Muscle of arm (tissue), 12 donors: ENCODE measurements around the gene CDSN. TPM values are rescaled to one million over a fixed set of nuclear protein-coding genes. Genes with fewer than 3 reads are reported as not detected.

Experiments used
- DNase-seq: peaks from one replicate; pipeline ENCODE4 v3.0.0-alpha.2; 2013
- polyA plus RNA-seq, 12 donors: library from polyadenylated mRNA; unstranded; fragments of 120-200 nt; gene quantifications; one replicate each; pipeline ENCODE4 v1.2.1, GENCODE V29; 2013; ENCODE audit not compliant: insufficient read length in 12 of 12

The CDSN gene
- polyA plus RNA-seq, 12 donors: 0.09 to 0.10 TPM; not detected in 10

- no peak for DNase-seq
Measured at GRCh38 chr6:31145386-31145785, 25.1 kb upstream of the CDSN start.

- DNase-seq: no peak
Measured at GRCh38 chr6:31144970-31145340, 24.7 kb upstream of the CDSN start.

- no peak for DNase-seq
Measured at GRCh38 chr6:31144296-31144969, 24.2 kb upstream of the CDSN start.

- DNase-seq: peak; percentile 65
Measured at GRCh38 chr6:31143148-31143547, 22.9 kb upstream of the CDSN start.

GRCh38 chr6:31142361-31142761 is 22.1 kb upstream of the CDSN start:
- peak; percentile 29 for DNase-seq

- DNase-seq: no peak
Measured at GRCh38 chr6:31140643-31141042, 20.4 kb upstream of the CDSN start.

GRCh38 chr6:31139599-31139998 is 19.4 kb upstream of the CDSN start:
- DNase-seq: no peak

- no peak for DNase-seq
Measured at GRCh38 chr6:31138982-31139381, 18.7 kb upstream of the CDSN start, which contains the start of gene PSORS1C2. Gene PSORS1C2 (minus strand): TSS chr6:31139066. CDS start chr6:31139026, 40 bp downstream.

GRCh38 chr6:31135710-31136109 is 15.5 kb upstream of the CDSN start:
- no peak for DNase-seq

GRCh38 chr6:31132806-31133205 is 12.6 kb upstream of the CDSN start:
- no peak for DNase-seq

- no peak for DNase-seq
Measured at GRCh38 chr6:31131595-31131994, 11.3 kb upstream of the CDSN start.

- DNase-seq: no peak
Measured at GRCh38 chr6:31130751-31131150, 10.5 kb upstream of the CDSN start.

- no peak for DNase-seq
Measured at GRCh38 chr6:31129130-31129529, 8.9 kb upstream of the CDSN start.

- no peak for DNase-seq
Measured at GRCh38 chr6:31128093-31128676, 7.9 kb upstream of the CDSN start.

GRCh38 chr6:31126396-31127175 is 6.3 kb upstream of the CDSN start:
- DNase-seq: no peak

- no peak for DNase-seq
Measured at GRCh38 chr6:31125586-31126363, 5.5 kb upstream of the CDSN start.

- peak; percentile 59 for DNase-seq
Measured at GRCh38 chr6:31125162-31125561, 4.9 kb upstream of the CDSN start.

GRCh38 chr6:31122791-31123706 is 2.8 kb upstream of the CDSN start:
- peak; percentile 75 for DNase-seq

GRCh38 chr6:31121131-31121790 is 1.0 kb upstream of the CDSN start:
- DNase-seq: no peak

GRCh38 chr6:31118178-31118577 is 2.1 kb downstream of the CDSN start:
- DNase-seq: no peak
